GM23338 (cell line): Measurements from ENCODE around the gene SLC25A22. TPM values are rescaled to one million over a fixed set of nuclear protein-coding genes. Genes with fewer than 3 reads are reported as not detected.

ENCODE experiments used
- ATAC-seq: fragments of 200-7000 bp; cut with Tn5 transposase; 3 replicates; pipeline ENCODE4 v1.9.1; 2020
- DNase-seq: peaks from one replicate; pipeline ENCODE4 v3.0.0-alpha.2; 2015; ENCODE audit warnings: low spot score
- H2AFZ ChIP-seq: fragments of 200-600 bp; sonication (generic); 2 replicates; pipeline ENCODE4 v1.8.0; 2016; ENCODE audit warnings: antibody characterized with exemption, mild to moderate bottlenecking, moderate library complexity
- H3F3A ChIP-seq: fragments of 200-600 bp; sonication (generic); replicated peaks from 2 replicates; pipeline ENCODE4 v1.8.0; 2017; ENCODE audit warnings: antibody characterized with exemption, mixed run types, low read depth
- H3K27ac ChIP-seq: fragments of 200-600 bp; sonication (generic); 2 replicates; pipeline ENCODE4 v1.6.1; 2016; ENCODE audit warnings: low read depth
- H3K27me3 ChIP-seq: fragments of 200-600 bp; sonication (generic); 2 replicates; pipeline ENCODE4 v1.8.0; 2016; ENCODE audit warnings: mild to moderate bottlenecking, mixed run types, moderate library complexity; ENCODE audit not compliant: insufficient read depth
- H3K36me3 ChIP-seq: fragments of 200-600 bp; sonication (generic); 2 replicates; pipeline ENCODE4 v1.8.0; 2016; ENCODE audit warnings: mild to moderate bottlenecking; ENCODE audit not compliant: insufficient read depth
- H3K4me1 ChIP-seq: fragments of 200-600 bp; sonication (generic); 2 replicates; pipeline ENCODE4 v1.8.0; 2016; ENCODE audit warnings: mild to moderate bottlenecking, moderate library complexity; ENCODE audit not compliant: insufficient read depth
- H3K4me2 ChIP-seq: fragments of 200-600 bp; sonication (generic); 2 replicates; pipeline ENCODE4 v1.7.1; 2017; ENCODE audit warnings: mixed run types
- H3K4me3 ChIP-seq: fragments of 200-600 bp; sonication (generic); 2 replicates; pipeline ENCODE4 v1.6.1; 2016; ENCODE audit warnings: mixed run types
- H3K79me2 ChIP-seq: fragments of 200-600 bp; sonication (generic); replicated peaks from 2 replicates; pipeline ENCODE4 v1.8.0; 2017; ENCODE audit warnings: mild to moderate bottlenecking; ENCODE audit not compliant: insufficient read depth
- H3K9me2 ChIP-seq: fragments of 200-600 bp; sonication (generic); 2 replicates; pipeline ENCODE4 v1.8.0; 2017; ENCODE audit not compliant: insufficient read depth
- H4K20me1 ChIP-seq: fragments of 200-600 bp; sonication (generic); replicated peaks from 2 replicates; pipeline ENCODE4 v1.8.0; 2017; ENCODE audit warnings: mild to moderate bottlenecking; ENCODE audit not compliant: insufficient read depth
- H3K27ac Mint-ChIP-seq: 2 replicates; pipeline ENCODE4 v1.8.0; 2020; ENCODE audit warnings: inconsistent platforms, mild to moderate bottlenecking, moderate library complexity, mixed read lengths
- H3K27me3 Mint-ChIP-seq: 3 replicates; pipeline ENCODE4 v1.8.0; 2022; ENCODE audit warnings: low read depth, mild to moderate bottlenecking, moderate library complexity, mixed read lengths, inconsistent platforms; ENCODE audit not compliant: insufficient read depth, poor library complexity
- H3K36me3 Mint-ChIP-seq: 3 replicates; pipeline ENCODE4 v1.8.0; 2021; ENCODE audit warnings: low read depth, mild to moderate bottlenecking, inconsistent platforms, moderate library complexity, mixed read lengths
- H3K4me1 Mint-ChIP-seq: 3 replicates; pipeline ENCODE4 v1.8.0; 2020; ENCODE audit warnings: mild to moderate bottlenecking, inconsistent platforms, mixed read lengths
- H3K4me3 Mint-ChIP-seq: 3 replicates; pipeline ENCODE4 v1.8.0; 2021; ENCODE audit warnings: moderate library complexity, mild to moderate bottlenecking, inconsistent platforms, mixed read lengths
- H3K9me3 Mint-ChIP-seq: 3 replicates; pipeline ENCODE4 v1.8.0; 2020; ENCODE audit warnings: moderate library complexity, mild to moderate bottlenecking, inconsistent platforms, mixed read lengths
- CREB1 ChIP-seq: fragments of 250-450 bp; sonication (Bioruptor Pico); IDR thresholded peaks from 2 replicates; pipeline ENCODE4 v1.5.0; 2020; ENCODE audit warnings: low read depth, mild to moderate bottlenecking, moderate library complexity
- EZH2 ChIP-seq: fragments of 200-600 bp; sonication (generic); IDR thresholded peaks from one replicate; pipeline ENCODE4 v1.8.0; 2017; ENCODE audit warnings: antibody characterized with exemption, mild to moderate bottlenecking, low read depth; ENCODE audit not compliant: unreplicated experiment
- JUNB ChIP-seq: IDR thresholded peaks from one replicate; pipeline ENCODE4 v1.6.1; 2016; ENCODE audit warnings: antibody characterized with exemption; ENCODE audit not compliant: unreplicated experiment
- STAT1 ChIP-seq: IDR thresholded peaks from one replicate; pipeline ENCODE4 v1.6.1; 2016; ENCODE audit warnings: antibody characterized with exemption; ENCODE audit not compliant: unreplicated experiment
- ZNF114 ChIP-seq: fragments of 250-450 bp; sonication (Bioruptor Pico); IDR thresholded peaks from 2 replicates; pipeline ENCODE4 v1.5.0; 2020; ENCODE audit warnings: mild to moderate bottlenecking, moderate library complexity
- ZNF331 ChIP-seq: fragments of 250-450 bp; sonication (Bioruptor Pico); IDR thresholded peaks from 2 replicates; pipeline ENCODE4 v1.5.0; 2020; ENCODE audit warnings: low read depth, mild to moderate bottlenecking, moderate library complexity
- polyA plus RNA-seq: library from polyadenylated mRNA; unstranded; fragments of >200 nt; fragmentation: Nextera tagmentation; extraction: Ambion mirVana; gene quantifications from 2 replicates; pipeline ENCODE4 v1.2.1, GENCODE V29; 2016
- total RNA-seq: library from RNA; depleted of rRNA; stranded (reverse); fragments of >200 nt; shearing (Covaris generic); gene quantifications from 2 replicates; pipeline ENCODE4 v1.2.3, GENCODE V29; 2014
- TF ChIP-seq, protein P1 (sequence below): IDR thresholded peaks from one replicate; pipeline ENCODE4 v1.6.1; 2018; ENCODE audit warnings: antibody characterized with exemption; ENCODE audit not compliant: unreplicated experiment
- TF ChIP-seq, protein P2 (sequence below), 2 experiments: fragments of 200-600 bp in 1 of 2; sonication (generic) in 1 of 2; conservative IDR thresholded peaks; 2 replicates each; pipeline versions ENCODE4 v1.5.1 to v1.6.1; 2016 to 2017; ENCODE audit warnings: antibody characterized with exemption in 2 of 2, low read depth in 2 of 2, mild to moderate bottlenecking in 2 of 2, moderate library complexity in 1 of 2

The SLC25A22 gene
- total and polyA plus RNA-seq, 2 experiments from 2014 or later, result 21.0 to 46.4 TPM

DNA sequence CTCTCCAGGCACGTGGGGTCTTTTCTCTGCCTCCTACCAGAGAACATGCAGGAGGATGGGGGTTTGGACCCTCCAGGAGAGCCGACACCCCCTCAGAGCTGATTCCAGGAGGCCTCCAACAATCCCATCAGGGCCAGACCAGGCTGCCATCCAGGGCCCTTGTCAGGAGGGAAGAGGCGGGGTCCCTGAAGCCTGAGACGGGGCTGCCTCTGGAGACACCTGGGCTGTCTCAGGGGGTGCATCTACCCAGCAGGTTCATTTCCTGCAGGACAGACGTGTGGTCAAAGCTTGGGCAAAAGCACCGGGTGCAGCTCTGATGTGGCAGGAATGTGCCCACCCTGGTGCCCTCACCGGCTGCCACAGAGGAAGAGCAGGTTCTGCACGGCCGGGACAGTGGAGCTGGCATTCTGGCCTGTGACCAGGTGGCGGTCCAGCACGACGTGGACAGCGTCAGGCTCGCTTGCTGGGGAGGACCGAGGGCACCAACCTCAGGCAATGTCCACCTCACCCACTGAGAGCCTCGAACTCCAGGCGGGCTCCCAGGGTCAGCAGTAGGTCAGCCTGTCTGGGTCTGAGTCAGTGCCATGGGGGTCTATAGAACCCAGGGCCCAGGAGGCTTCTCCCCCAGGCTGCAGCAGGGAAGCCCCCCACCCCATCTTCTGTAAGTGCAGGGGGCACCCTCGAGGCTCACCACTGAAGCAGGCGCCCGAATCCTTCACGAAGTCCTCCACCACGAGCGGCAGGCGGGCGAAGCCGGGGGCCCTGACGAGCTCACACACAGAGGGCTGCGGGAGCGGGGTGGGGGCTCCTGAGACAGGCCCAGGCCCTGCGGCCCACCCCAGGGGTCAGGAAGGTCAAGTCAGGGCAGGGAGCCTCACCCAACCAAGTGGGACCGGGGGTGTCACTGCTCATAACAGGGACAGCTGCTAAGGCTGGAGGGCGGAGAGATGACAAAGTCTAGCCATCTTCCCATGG lies 27.2 kb downstream of the SLC25A22 start (continued):
- TF ChIP-seq EZH2 (no peak), ZNF331 (no peak), JUNB (no peak), CREB1 (CRISPR knock-in tag) (no peak)
- TF ChIP-seq, protein P1, sequence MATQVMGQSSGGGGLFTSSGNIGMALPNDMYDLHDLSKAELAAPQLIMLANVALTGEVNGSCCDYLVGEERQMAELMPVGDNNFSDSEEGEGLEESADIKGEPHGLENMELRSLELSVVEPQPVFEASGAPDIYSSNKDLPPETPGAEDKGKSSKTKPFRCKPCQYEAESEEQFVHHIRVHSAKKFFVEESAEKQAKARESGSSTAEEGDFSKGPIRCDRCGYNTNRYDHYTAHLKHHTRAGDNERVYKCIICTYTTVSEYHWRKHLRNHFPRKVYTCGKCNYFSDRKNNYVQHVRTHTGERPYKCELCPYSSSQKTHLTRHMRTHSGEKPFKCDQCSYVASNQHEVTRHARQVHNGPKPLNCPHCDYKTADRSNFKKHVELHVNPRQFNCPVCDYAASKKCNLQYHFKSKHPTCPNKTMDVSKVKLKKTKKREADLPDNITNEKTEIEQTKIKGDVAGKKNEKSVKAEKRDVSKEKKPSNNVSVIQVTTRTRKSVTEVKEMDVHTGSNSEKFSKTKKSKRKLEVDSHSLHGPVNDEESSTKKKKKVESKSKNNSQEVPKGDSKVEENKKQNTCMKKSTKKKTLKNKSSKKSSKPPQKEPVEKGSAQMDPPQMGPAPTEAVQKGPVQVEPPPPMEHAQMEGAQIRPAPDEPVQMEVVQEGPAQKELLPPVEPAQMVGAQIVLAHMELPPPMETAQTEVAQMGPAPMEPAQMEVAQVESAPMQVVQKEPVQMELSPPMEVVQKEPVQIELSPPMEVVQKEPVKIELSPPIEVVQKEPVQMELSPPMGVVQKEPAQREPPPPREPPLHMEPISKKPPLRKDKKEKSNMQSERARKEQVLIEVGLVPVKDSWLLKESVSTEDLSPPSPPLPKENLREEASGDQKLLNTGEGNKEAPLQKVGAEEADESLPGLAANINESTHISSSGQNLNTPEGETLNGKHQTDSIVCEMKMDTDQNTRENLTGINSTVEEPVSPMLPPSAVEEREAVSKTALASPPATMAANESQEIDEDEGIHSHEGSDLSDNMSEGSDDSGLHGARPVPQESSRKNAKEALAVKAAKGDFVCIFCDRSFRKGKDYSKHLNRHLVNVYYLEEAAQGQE, result no peak

DNA sequence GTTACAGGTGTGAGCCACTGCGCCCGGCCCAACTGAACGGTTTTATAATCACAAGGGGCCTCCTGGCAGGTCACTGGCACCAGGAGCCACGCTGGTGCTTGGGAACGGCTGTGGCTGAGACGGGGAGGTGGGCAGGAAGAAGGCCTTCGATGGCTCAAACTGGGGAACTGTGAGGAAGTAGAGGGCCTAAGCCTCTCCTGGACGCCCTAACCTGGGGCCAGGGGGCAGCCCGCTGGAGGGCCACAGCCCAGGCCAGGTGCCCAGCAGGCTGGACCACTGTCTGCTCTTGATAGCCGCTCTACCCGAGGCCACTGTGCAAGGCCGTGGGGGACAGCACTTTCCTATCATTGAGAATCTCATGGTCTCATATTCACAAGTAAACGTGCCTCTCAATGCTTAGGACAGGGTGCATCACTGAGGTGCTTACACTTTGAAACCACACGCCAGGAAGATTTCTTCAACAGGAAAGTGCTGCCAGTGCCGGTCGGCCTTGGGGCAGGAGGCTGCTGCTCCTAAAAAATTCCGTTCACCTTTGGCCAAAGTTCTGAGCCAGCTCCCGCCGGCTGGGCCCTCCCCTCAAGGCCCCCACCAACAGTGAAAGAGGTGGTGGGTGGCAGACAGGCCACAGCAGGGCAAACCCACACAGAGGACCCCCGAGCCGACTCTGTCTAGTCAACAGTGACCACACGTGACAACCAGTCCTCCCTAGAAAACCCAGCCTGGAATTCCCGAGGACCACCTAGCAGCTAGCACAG lies 28.0 kb downstream of the SLC25A22 start:
- Histone ChIP-seq H2AFZ (no peak overlapping the region), H3K27me3 (no peaks in the 10 kb centered on the region), H3K4me3 (no peak overlapping the region), H3K4me2 (no peak overlapping the region), H3F3A (peaks cover 21% of the 10 kb centered on the region), H3K36me3 (peaks cover 5% of the 10 kb centered on the region; the same call in 1 of the 2 replicates), H3K9me2 (no peaks in the 10 kb centered on the region), H3K4me1 (no peaks in the 10 kb centered on the region), H3K27ac (no peak overlapping the region), H4K20me1 (peaks cover 18% of the 10 kb centered on the region; the same call in 1 of the 2 replicates), H3K79me2 (peaks cover 18% of the 10 kb centered on the region)
- no peak overlapping the region for H3K4me3 Mint-ChIP-seq
- H3K27me3 Mint-ChIP-seq, result peaks cover 17% of the 10 kb centered on the region
- no peak for DNase-seq
- H3K4me1 Mint-ChIP-seq, result no peaks in the 10 kb centered on the region; the same call in 2 of the 3 replicates
- H3K9me3 Mint-ChIP-seq, result no peaks in the 10 kb centered on the region
- H3K27ac Mint-ChIP-seq, result no peak overlapping the region
- ATAC-seq, result no peak
- H3K36me3 Mint-ChIP-seq, result peaks cover 49% of the 10 kb centered on the region
- TF ChIP-seq ZNF114 (CRISPR knock-in tag), result no peak
- no peak for TF ChIP-seq CREB1 (CRISPR knock-in tag)
- no peak for TF ChIP-seq ZNF331
- no peak for TF ChIP-seq EZH2
- TF ChIP-seq, protein P2, sequence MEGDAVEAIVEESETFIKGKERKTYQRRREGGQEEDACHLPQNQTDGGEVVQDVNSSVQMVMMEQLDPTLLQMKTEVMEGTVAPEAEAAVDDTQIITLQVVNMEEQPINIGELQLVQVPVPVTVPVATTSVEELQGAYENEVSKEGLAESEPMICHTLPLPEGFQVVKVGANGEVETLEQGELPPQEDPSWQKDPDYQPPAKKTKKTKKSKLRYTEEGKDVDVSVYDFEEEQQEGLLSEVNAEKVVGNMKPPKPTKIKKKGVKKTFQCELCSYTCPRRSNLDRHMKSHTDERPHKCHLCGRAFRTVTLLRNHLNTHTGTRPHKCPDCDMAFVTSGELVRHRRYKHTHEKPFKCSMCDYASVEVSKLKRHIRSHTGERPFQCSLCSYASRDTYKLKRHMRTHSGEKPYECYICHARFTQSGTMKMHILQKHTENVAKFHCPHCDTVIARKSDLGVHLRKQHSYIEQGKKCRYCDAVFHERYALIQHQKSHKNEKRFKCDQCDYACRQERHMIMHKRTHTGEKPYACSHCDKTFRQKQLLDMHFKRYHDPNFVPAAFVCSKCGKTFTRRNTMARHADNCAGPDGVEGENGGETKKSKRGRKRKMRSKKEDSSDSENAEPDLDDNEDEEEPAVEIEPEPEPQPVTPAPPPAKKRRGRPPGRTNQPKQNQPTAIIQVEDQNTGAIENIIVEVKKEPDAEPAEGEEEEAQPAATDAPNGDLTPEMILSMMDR (conservative IDR thresholded peaks at IDR 0.05; ENCODE audit: low read depth in 2 of 2), result no peak
- TF ChIP-seq STAT1, result no peak
